H7 (cell line): ENCODE measurements around the gene IL1R2. TPM values are rescaled to one million over a fixed set of nuclear protein-coding genes. Genes with fewer than 3 reads are reported as not detected.

Experiments
- DNase-seq: peaks from one replicate; pipeline ENCODE4 v3.0.0; 2012
- H3K27me3 ChIP-seq: 2 replicates; pipeline ENCODE4 v1.6.0; 2011; ENCODE audit warnings: mild to moderate bottlenecking, low read length; ENCODE audit not compliant: control insufficient read depth, insufficient read depth
- H3K36me3 ChIP-seq: replicated peaks from 2 replicates; pipeline ENCODE4 v1.5.1; 2011; ENCODE audit warnings: low read length; ENCODE audit not compliant: control insufficient read depth, insufficient read depth
- H3K4me3 ChIP-seq: 2 replicates; pipeline ENCODE4 v1.5.1; 2011; ENCODE audit warnings: low read depth, mild to moderate bottlenecking, control low read depth, low read length, moderate library complexity; ENCODE audit not compliant: insufficient read depth
- total RNA-seq: library from RNA; depleted of rRNA; stranded (reverse); fragments of >200 nt; shearing (Covaris generic); gene quantifications from 2 replicates; pipeline ENCODE4 v1.2.3, GENCODE V29; 2014

IL1R2 gene
- total RNA-seq, 1 experiment from 2014 or later, result 0.17 TPM

DNA sequence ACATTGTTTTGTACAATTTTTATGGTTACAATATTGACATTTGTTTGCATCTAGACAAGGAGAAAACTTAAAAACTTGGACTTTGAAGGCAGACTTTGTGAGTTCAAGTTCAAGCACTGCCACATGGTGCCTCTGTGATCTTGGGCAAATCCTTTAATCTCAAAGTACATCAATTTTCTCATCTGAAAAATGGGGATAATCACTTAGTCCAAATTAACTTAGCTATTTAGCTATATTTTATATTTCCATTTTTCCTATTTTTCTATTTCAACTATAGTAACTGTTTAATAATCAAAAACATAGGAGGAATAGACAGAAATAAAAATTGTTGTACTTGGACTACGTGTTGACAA, 38.7 kb downstream of the IL1R2 start:
- DNase-seq, result no peak
- Histone ChIP-seq H3K27me3 (no peaks in the 10 kb centered on the region), H3K4me3 (no peak overlapping the region), H3K36me3 (no peaks in the 10 kb centered on the region)

DNA sequence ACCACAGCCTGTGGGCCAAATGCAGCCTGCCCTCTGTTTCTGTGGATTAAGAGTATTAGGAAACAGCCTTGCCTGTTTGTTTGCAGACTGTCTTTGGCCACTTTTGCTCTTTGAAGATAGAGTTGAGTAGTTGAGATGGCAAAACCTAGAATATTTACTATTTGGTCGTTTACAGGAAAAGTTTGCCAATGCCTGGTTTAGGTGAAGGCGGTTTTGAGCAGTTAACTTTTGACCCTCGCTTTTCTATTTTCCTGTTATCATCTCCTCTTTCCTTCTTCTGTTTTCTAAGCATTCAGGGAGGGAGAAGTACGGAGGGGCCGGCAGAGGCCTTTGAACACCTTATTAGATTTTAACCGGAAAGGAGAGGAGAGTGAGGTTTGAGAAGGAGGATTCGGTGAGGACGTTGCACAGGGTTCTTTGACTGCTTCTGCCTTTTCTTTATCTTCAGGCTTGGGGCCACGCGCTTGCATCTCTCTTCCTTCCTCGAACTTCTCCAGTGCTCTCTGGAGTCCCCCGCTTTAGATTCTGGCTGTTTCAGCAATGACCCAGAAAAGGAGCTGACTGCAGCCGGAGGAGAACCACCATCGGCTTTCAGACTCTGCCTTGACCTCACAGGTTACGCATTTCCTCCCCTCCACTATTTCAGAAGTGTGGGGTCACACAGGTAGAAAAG, 39.2 kb downstream of the IL1R2 start:
- H3K4me3 ChIP-seq, result no peak overlapping the region
- H3K27me3 ChIP-seq, result no peaks in the 10 kb centered on the region
- no peaks in the 10 kb centered on the region for H3K36me3 ChIP-seq
- no peak for DNase-seq

DNA sequence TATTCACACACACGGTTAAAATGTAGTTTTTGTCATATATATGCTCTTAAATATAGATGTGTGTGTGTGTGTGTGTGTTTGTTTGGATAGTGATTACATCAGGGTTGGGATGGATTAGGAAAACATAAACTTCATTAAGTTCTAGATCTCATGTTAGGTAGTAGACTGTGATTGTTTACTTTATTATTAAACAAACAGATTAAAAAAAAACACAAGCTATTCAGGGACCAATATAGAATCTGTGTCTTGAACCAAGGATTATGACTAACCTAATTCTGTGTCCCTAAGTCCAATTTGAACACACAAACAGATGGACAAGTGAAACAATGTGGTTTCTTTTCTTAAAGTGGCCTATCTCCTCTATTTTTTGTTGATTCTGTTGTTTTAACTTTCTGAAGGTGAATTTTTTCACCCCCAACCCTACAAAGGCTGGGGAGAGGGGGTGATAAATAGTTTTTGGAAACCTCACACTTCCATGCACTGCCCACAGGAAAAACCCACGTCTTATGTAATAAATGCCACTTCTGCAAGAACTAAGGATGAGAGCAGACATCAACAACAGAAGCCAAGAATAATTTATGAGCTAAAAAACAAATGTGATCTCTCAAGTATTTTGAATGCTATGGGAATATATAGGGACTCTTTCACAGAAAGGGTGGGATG, 40.7 kb downstream of the IL1R2 start:
- no peak for DNase-seq
- no peaks in the 10 kb centered on the region for H3K27me3 ChIP-seq
- H3K36me3 ChIP-seq, result no peaks in the 10 kb centered on the region
- no peak overlapping the region for H3K4me3 ChIP-seq

DNA sequence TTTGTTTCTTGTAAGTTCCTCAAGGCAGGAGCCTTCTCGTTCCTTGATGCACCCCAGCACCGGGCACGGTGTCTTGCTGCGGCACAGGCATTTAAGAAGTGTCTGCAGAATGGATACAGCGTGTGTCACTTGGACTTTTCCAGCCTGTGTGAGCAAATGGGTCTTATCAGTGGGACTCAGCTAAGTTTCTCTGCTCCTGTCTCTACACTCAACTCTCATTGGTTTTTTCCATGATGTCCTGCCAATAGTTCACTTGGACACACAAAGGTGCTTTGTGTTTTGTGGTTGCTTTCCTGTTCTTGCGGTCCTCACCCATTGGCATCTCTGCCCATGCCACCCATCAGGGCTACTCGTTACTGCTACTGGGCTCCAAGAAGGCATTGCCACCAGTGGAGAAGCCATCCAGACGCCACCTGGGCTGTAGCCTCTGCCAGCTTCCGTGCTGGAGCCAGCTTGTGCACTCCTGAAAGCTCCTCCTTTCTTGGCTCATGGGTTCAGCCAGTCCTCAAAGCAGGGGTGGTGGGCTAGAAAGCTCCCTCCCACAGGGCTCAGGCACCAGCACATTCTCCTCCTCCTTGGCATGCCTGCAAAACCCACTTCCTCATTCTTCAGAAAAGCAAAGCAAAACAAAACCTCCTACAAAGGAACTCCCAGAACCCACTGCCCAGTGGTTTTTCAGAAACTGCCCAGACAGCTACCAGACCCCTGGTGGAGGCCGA, 41.4 kb downstream of the IL1R2 start:
- no peak overlapping the region for H3K4me3 ChIP-seq
- no peaks in the 10 kb centered on the region for H3K36me3 ChIP-seq
- H3K27me3 ChIP-seq, result no peaks in the 10 kb centered on the region
- no peak for DNase-seq

DNA sequence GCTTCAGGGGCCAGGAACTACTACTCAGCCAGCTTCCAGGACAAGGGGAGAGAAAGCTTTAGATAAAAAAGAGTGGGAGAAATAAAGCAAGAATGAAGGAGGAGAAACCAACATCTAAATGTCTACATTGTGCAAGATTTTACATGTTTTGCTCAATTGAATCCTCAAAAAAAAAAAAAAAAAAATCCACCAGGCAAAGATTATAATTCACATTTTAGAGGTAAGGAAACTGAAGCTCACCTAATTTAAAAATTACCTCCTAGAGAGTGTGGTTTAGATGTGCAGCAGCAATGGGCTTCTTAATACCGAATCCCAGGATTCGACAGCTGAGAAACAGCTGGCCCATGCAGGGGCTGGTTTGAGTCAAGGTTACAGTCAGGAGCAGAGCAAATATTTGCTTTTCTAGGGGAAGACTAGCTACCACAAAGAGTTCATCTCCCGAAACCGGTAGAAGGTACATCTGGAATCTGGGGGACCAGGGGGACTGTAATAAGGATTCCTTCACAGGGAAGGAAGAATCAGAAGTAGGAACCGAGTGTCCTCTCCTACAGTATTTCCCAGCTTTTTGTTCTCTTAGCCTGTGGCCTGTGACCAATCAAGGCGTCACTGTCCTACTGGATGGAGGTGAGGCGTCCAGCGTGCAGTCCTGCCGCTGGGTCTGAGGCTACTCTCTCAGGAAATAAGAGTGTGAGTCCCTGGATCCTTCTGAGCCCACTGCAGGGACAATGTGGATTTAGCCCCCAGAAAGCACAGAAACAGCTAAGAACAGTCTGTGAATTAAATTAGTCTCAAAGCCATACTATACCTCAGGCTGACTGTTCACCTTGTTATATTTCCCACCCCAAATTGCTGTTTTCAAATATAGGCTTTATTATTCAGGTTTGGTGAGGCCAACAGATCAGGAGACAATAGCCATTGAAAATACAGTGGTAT, 42.3 kb downstream of the IL1R2 start:
- H3K4me3 ChIP-seq, result no peak overlapping the region
- no peaks in the 10 kb centered on the region for H3K36me3 ChIP-seq
- no peak for DNase-seq
- no peaks in the 10 kb centered on the region for H3K27me3 ChIP-seq

DNA sequence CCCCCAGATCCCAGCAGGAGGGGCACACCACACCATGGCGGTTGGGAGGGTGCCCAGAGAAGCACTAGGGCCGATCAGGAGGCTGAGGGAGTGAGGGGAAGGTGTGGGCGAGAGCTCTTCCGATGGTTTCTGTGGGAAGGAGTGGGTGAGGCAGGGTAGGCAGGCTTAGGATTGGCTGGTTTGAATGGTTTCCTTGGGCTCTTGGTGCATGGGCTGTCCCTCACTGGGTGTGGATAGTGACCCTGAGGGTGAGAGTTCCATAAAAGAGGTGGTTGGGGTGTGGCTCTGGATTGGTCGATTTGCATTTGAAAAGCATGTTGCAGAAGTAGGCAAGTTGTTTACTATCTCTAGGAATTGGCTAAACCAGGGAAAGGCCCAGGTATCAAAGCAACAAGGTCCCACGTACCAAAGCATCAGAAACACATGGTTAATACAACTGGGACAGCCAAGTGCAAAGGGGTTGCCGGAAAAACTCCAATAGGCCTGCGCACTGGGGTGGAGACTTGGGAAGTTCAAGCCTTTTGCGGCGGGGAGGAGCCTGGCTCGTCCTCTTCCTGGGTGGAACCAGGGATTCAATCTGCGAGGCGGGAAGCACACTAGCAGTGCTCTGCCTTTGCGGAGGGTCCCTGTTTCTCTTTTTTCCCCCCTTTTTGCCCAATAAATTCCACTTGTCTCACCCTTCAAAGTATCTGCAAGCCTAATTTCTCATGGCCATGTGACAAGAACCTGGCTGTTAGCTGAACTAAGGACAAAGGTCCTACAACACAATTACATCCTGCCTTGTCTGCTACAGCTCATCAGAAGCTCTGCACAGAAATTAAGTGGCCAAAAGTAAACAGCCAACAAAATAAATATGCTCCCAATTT, 43.2 kb downstream of the IL1R2 start:
- H3K27me3 ChIP-seq, result no peaks in the 10 kb centered on the region
- no peak for DNase-seq

DNA sequence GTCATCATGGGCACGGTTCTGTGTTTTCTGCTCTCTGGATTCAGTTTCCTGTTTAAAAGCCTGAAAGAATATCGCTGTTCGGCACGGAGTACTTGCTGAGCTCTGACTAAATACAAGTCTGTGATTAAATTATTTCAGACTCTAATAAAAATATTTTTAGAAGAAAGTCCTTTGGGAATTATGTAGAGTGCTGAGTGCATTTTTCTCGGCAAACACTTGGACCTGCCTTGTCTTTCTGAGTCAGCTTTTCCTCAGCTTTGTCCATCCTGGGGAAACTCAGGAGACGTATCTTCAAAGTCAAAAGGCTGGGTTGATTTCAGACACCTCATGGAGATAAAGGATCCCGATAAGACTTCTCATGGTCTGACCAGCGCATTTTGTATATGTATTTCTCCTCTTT, 45.9 kb downstream of the IL1R2 start:
- Histone ChIP-seq H3K4me3 (no peak overlapping the region), H3K36me3 (no peaks in the 10 kb centered on the region), H3K27me3 (no peaks in the 10 kb centered on the region)
- no peak for DNase-seq

More for the DNA sequence above, 43.2 kb downstream of the IL1R2 start:
- Histone ChIP-seq H3K4me3 (no peak overlapping the region), H3K36me3 (no peaks in the 10 kb centered on the region)

DNA sequence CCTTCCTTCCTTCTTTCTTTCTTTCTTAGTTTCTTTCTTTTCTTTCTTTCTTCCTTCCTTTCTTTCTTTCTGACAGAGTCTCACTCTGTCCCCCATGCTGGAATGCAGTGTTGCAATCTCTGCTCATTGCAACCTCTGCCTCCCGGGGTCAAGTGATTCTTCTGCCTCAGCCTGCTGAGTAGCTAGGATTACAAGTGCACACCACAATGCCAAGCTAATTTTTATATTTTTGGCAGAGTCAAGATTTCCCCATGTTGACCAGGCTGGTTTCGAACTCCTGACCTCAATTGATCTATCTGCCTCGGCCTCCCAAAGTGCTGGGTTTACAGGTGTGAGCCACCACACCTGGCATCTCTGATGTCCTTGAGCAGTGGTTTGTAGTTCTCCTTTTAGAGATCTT, 48.5 kb downstream of the IL1R2 start:
- Histone ChIP-seq H3K4me3 (no peak overlapping the region), H3K36me3 (no peaks in the 10 kb centered on the region), H3K27me3 (no peaks in the 10 kb centered on the region)
- DNase-seq, result no peak

DNA sequence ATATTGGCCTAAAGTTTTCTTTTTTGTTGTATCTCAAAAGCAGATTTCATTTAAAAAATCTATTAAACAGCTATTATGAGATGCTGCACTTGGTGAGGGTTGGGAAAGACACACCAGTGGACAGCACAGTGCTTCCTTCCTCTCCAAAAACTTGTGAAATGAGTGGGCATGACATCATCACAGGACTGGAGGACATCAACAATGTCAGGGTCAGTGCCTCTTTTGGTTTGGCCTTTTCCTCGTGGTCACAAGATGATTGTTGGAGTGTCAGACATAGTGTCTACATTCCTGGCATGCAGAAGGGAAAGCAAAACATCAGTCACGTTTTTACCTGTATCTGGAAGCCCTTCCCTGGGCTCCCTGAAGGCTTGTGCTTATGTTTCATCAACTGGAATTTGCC, 49.6 kb downstream of the IL1R2 start:
- no peak for DNase-seq
- no peaks in the 10 kb centered on the region for H3K27me3 ChIP-seq
- H3K36me3 ChIP-seq, result no peaks in the 10 kb centered on the region
- H3K4me3 ChIP-seq, result no peak overlapping the region

DNA sequence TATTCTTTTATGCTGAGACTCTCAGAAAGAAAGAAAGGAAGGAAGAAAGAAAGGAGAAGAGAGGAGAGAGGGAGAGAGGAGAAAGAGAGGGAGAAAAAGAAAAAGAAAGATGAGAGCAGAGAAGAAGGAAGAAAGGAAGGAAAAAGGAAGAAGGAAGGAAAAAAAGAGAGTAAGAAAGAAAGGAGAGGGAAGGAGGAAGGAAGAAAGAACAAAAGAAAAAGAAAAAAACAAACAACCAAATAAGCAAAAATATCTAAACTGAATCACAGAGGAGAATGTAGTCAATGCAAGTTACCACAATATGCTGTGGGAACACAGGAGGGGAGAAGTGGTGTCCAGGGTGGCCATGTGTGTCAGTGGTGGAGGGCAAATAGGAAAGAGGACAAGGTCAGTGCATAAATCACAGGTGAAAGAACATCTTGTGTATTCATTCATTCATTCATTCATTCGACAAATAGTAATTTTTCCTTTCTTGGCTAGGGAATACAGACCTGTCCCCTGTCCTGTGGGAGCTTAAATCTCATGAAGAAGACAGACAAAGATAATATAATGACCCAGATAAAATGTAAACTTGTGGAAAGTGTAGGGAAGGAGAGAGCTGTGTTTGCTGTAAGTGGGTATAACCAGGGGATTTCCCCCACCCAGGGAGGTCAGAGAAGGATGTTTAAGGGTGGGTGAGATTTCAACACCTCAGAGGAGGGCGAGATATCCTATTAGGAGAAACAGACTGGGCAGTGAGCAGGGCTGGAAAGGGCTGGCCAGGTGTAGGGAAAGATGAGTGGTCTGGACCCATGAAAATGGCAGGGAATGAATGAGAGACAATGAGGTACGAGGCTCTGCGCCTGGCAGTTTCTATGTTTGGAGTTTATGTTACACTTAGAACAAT, 50.7 kb downstream of the IL1R2 start:
- Histone ChIP-seq H3K4me3 (no peak overlapping the region), H3K27me3 (no peaks in the 10 kb centered on the region), H3K36me3 (no peaks in the 10 kb centered on the region)
- no peak for DNase-seq

DNA sequence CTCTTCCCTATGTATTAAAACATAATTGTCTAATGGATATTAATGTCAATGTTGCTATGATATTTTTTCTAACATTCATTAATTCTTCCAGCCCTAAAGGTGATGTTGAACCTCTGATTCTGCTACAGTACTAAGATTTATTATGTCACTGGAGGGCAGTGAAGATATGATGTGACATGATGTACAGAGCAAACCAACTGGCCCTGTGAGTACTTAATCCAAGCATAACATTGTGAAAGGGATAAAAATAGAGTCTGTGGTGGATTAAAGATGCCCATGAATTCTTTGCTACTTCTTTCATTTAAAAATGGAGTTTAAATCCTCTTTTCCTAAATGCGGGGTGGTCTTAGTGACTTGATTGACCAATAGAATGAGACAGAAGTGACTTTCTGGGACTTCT, 51.8 kb downstream of the IL1R2 start:
- Histone ChIP-seq H3K36me3 (no peaks in the 10 kb centered on the region), H3K27me3 (no peaks in the 10 kb centered on the region), H3K4me3 (no peak overlapping the region)
- no peak for DNase-seq

DNA sequence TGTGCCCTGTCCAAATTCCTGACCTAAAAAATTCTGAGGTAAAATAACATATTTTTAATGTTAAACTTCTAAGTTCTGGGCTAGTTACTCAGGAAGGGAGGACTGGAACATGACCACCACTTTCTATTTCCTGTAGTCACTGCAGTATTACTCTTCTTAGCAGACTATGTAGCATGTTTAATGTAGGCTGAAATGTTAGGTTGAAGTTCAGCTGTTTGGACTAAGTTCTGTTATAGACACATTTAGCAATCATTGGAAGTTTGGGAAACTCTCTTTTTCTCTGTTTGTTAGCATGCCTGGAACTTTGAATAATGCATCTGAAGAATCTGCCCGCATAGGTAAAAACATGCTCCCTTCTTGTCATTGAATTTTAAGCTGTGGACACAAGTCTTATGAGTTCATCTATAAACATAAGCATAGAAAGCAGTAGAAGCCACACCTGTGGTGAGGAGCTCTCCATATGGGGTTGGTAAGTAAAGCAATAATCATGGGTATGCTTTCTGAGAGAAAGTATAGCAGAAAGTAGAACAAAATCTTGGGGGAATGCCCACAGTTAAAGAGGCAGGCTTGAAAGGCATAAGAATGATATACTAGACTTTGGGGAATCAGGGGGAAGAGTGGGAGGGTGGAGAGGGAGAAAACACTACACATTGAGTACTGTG, 52.6 kb downstream of the IL1R2 start:
- no peak for DNase-seq
- H3K27me3 ChIP-seq, result no peaks in the 10 kb centered on the region
- H3K4me3 ChIP-seq, result no peak overlapping the region
- H3K36me3 ChIP-seq, result no peaks in the 10 kb centered on the region
